ENCODE results near the gene DPP7. TPM values are rescaled to one million over a fixed set of nuclear protein-coding genes. Genes with fewer than 3 reads are reported as not detected.

Gene DPP7
- total RNA-seq, 1 experiment from 2014 or later, result 291 TPM

DNA sequence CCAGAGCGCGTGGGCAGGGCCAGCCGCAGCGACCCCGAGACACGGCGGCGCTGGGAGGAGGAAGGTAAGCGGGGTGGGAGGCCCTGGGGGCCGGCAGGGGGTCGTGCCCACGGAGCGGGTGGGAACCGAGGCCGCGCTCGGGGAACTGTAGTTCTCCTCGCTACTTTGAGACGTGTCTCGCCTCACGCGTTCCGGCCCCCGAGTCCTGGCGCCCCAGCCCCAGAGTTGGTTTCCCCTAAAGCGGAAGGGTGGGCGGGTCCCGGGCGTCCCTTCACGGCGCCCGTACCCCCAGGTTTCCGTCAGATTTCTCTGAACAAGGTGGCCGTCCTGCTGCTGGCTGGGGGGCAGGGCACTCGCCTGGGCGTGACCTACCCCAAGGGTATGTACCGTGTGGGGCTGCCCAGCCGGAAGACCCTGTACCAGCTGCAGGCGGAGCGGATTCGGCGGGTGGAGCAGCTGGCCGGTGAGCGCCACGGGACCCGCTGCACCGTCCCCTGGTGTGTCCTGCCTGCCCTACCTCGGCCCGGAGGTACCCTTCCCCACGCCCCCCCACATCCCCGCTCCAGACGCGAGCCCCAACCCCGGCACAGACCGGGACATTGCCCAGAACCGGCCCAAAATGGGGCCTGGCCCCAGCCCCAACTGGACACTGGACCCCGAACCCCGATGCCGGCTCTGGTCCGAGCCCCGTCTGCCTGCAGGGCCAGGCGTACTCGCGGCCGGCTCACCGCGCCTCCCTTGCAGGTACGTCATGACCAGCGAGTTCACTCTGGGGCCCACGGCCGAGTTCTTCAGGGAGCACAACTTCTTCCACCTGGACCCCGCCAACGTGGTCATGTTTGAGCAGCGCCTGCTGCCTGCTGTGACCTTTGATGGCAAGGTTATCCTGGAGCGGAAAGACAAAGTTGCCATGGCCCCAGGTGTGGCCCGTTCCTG is 36.5 kb downstream of the DPP7 start (continued):
- no peak for TF ChIP-seq ZBTB33 (IDR thresholded peaks at IDR 0.05; ENCODE audit: extremely low read depth, insufficient replicate concordance, low read length)

DNA sequence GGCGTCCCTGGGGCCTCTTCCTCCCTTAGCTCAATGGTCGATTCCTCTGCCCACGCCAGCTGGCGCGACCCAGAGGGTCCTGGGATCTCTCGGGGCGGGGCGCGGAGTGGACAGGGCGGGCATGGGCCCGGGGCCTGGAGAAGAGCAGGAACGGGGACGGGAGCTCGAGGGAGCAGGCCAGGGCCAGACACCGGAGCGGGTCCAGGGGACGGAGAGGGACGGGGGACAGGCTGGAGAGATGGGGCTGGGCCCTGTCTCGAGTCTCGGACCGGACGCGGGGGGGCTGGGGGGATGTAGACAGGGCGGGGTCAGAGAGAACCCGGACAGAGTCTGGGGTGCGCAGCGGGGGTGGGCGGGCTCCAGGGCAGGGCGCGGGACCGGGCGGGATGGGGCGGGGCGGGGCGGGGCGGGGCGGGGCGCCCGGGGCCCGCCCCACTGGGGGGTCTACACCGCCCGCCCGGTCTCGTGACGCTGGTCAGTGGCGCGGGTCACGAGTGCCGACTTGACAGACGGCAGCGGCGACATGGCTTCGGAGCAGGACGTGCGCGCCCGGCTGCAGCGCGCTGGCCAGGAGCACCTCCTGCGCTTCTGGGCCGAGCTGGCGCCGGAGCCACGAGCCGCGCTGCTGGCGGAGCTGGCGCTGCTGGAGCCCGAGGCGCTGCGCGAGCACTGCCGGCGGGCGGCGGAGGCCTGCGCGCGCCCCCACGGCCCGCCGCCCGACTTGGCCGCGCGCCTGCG is 37.4 kb downstream of the DPP7 start, which contains the start of gene UAP1L1:
Gene UAP1L1 (plus strand): TSS at position 508 of the 738 bp plus-strand sequence. CDS start 16 bp downstream, at position 524.
- ChIA-PET CTCF (interaction anchor here (0.6 to 2.1 kb wide), 4 partner anchors 9 to 346 kb away, joined by 3 to 12 read pairs (median 4); partner anchors contain the start of genes EXD3, NOXA1 and NPDC1), POLR2A (interaction anchor here (0.6 to 2.1 kb wide), 4 partner anchors 9 to 165 kb away, joined by 3 to 6 read pairs (median 4); partner anchors contain the start of gene MAN1B1), RAD21 (ENCODE audit: low non-redundant PET in 1 of 2, low total read pairs in 2 of 2, uncharacterized antibody in 2 of 2, unreplicated experiment in 2 of 2) (interaction anchor here in 1 of 2 experiments (0.8 kb wide), 1 partner anchor 9 kb away, joined by 5 read pairs; no protein-coding TSS in a partner anchor)
- peak; percentile 81 for ATAC-seq
- Histone ChIP-seq H3K9me2 (ENCODE audit: insufficient read depth) (no peaks in the 10 kb centered on the region), H3K4me2 (ENCODE audit: low read length) (peak within 1 kb of the TSS; percentile 89), H4K20me1 (ENCODE audit: insufficient read depth) (no peaks in the 10 kb centered on the region), H3K79me2 (ENCODE audit: insufficient read depth, low read length) (peaks cover 4% of the 10 kb centered on the region; the same call in 1 of the 2 replicates), H3K9ac (ENCODE audit: low read length) (peak within 1 kb of the TSS; percentile 72), H3K9me3 (ENCODE audit: control insufficient read depth in 1 of 2, insufficient read depth in 1 of 2, low read depth in 1 of 2, low read length in 2 of 2) (no peaks in the 10 kb centered on the region), H3K4me3 (replicated peaks in 1 of 2; ENCODE audit: low read depth in 1 of 2, low read length in 2 of 2) (peak within 1 kb of the TSS; percentile 57 to 66), H3K4me1 (ENCODE audit: control insufficient read depth in 1 of 2, insufficient read depth in 2 of 2, low read length in 2 of 2) (peaks cover 11 to 37% of the 10 kb centered on the region in 2 experiments), H3K27me3 (ENCODE audit: insufficient read depth, low read length) (no peaks in the 10 kb centered on the region), H3K27ac (ENCODE audit: low read depth, low read length) (peak within 1 kb of the TSS; percentile 66), H2AFZ (ENCODE audit: low read depth, low read length, poor library complexity, severe bottlenecking) (peak within 1 kb of the TSS; percentile 32), H3K36me3 (ENCODE audit: control insufficient read depth in 1 of 2, insufficient read depth in 2 of 2, low read length in 2 of 2) (peaks cover 0 to 8% of the 10 kb centered on the region in 2 experiments; a peak in 1 of 4 replicates)
- intact Hi-C loops (cut with micrococcal nuclease), result no loop called here
- BruUV-seq (replicated peaks), result no TSS peak
- DNase-seq (ENCODE audit: low read depth, low spot score), result no peak
- TF ChIP-seq JUND (IDR thresholded peaks at IDR 0.05), result no peak
- no peak for TF ChIP-seq ZBTB33 (IDR thresholded peaks at IDR 0.05; ENCODE audit: extremely low read depth, insufficient replicate concordance, low read length)
- peak; percentile 62 for TF ChIP-seq TCF7L2 (IDR thresholded peaks at IDR 0.05; ENCODE audit: borderline replicate concordance, extremely low read depth, insufficient read depth, insufficient read length)
- TF ChIP-seq POLR2A (IDR thresholded peaks at IDR 0.05; ENCODE audit: borderline replicate concordance, extremely low read depth, insufficient read depth, insufficient read length), result peak; percentile 27
- TF ChIP-seq POLR2AphosphoS5 (IDR thresholded peaks at IDR 0.05; ENCODE audit: low read depth, low read length), result peak; percentile 65
- TF ChIP-seq ZFX (IDR thresholded peaks at IDR 0.05), result 0 out of 2 replicates have a peak, but pooled peaks have one; percentile 74
- TF ChIP-seq YY1 (IDR thresholded peaks at IDR 0.05; ENCODE audit: extremely low read depth, insufficient replicate concordance, low read depth, low read length), result no peak
